GM12864 (cell line): Measurements from ENCODE around the gene KCNJ12.

ENCODE experiments used
- DNase-seq: peaks from one replicate; pipeline ENCODE4 v3.0.0-alpha.2; 2011; ENCODE audit warnings: low read depth
- H3K4me3 ChIP-seq: 2 replicates; pipeline ENCODE4 v1.5.1; 2011; ENCODE audit warnings: mild to moderate bottlenecking, low read depth, low read length, control low read depth
- TF ChIP-seq, protein P1 (sequence below): IDR thresholded peaks from 2 replicates; pipeline ENCODE4 v1.5.1; 2011; ENCODE audit warnings: low read depth, mild to moderate bottlenecking, moderate library complexity, low read length, control low read depth, inconsistent platforms; ENCODE audit errors: missing control alignments

The KCNJ12 gene

DNA sequence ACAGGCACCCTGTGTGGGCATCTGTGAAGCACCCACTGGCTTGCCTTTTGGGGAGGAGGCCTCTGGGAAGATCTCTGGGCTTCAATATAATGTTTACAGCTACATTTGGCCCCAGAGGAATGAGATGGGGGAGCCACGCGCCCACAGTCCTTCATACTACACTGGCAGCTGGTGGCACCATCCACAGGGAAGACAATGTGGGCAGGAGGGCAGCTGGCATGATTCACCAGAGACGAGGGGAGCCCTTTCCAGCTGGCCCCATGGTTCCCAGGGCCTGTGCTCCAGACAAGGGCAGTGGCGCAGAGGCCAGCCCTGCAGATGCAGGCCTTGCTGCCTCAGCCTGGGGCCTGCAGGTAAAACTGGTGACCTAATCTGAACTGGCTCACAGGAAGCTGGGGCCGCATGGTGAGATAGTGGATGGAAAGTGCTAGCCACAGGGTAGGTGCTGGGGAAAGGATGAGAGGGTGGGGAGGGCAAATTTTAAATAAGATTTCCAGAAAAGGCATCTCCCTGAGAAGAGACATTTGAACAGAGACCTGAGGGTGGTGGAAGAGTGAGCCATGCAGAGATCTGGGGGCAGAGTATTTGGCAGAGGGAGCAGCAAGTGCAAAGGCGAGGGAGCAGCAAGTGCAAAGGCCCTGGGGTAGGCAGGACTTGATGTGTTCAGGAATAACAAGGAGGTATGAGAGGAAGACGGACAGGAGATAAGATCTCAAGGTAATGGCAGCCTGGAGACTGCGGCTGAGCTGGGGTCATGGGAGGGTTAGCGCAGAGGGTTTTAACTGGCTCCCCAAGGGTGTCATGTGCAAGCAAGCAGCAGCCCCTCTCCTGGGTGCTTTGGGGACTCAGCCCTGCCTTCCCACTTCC lies 12.1 kb upstream of the KCNJ12 start:
- no peak overlapping the region for H3K4me3 ChIP-seq
- TF ChIP-seq, protein P1, sequence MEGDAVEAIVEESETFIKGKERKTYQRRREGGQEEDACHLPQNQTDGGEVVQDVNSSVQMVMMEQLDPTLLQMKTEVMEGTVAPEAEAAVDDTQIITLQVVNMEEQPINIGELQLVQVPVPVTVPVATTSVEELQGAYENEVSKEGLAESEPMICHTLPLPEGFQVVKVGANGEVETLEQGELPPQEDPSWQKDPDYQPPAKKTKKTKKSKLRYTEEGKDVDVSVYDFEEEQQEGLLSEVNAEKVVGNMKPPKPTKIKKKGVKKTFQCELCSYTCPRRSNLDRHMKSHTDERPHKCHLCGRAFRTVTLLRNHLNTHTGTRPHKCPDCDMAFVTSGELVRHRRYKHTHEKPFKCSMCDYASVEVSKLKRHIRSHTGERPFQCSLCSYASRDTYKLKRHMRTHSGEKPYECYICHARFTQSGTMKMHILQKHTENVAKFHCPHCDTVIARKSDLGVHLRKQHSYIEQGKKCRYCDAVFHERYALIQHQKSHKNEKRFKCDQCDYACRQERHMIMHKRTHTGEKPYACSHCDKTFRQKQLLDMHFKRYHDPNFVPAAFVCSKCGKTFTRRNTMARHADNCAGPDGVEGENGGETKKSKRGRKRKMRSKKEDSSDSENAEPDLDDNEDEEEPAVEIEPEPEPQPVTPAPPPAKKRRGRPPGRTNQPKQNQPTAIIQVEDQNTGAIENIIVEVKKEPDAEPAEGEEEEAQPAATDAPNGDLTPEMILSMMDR, result no peak
- DNase-seq, result no peak

DNA sequence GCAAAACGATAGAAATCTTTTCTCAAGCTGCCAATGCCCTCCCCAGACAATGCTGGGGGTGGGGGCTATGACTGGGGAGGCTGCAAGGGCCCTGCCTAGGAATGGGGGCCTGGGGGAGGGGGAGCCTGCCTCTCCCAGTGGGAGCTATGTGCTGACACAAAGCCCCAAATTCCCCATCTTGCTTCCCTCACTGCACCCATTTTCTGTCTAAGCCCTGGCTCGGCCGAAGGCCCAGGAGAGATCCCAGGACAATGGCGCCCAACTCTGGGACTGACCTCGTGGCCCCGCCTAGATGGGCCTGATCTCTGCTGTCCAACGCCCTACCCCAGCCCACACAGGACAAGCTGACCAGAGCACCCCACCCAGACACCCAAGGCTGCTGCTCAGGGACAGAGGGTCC lies 11.1 kb upstream of the KCNJ12 start:
- TF ChIP-seq, protein P1, result no peak
- no peak overlapping the region for H3K4me3 ChIP-seq

DNA sequence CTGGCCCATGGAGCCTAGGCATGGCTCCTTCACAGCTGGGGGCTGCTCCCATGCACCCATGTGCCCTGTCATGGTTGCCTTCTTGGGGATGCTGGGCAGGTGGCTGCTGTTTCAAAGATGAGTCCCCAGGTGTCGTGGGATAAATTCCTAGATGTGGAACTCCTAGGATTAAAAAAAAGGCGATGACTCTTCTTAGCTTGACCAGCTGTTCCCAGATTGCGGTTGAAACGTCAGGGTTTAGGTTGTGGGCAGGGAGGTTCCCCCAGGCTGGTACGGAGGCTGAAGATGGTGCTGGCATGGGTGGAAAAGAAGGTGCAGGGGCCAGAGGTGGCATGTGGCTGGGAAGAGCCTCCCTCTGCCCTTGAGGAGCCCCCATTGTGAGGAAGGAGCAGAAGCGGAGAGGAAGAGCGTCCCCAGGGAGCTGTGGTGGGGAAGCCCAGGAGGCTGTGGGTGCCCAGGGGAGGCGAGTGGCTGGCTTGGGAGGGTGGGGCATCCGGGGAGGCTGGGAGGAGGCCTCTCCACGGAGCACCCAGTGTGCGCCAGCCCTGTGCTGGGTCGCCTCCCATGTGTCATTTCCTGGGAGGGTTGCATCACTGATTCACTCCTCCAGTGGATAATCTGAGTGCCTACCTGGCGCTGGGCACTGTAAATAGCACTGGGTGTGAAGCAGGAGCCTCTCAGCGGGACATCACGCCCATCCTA lies 7.5 kb upstream of the KCNJ12 start:
- TF ChIP-seq, protein P1, result no peak

More for the DNA sequence above, 11.1 kb upstream of the KCNJ12 start:
- DNase-seq, result no peak

DNA sequence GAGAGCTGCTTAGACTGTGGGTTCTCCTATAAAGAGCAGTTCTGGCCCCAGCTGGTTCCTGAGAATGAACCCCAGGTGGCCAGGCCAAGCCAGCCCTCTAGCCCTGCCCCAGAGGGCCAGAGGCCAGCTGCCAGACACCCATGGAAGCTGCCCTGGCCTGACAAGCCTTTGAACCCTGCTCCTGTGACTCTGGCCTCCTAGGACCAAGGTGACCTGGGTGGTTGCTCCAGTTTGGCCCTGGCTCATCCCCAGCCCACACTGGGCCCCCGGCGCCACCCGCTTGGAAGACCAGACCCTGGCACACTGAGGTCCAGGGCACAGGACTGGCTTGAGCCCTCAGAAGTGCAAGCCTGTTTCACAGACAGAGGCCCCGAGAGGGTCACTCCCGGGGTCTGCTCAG lies 6.8 kb upstream of the KCNJ12 start:
- no peak for DNase-seq
- TF ChIP-seq, protein P1, result no peak
- H3K4me3 ChIP-seq, result no peak overlapping the region

More for the DNA sequence above, 7.5 kb upstream of the KCNJ12 start:
- no peak for DNase-seq
- no peak overlapping the region for H3K4me3 ChIP-seq

DNA sequence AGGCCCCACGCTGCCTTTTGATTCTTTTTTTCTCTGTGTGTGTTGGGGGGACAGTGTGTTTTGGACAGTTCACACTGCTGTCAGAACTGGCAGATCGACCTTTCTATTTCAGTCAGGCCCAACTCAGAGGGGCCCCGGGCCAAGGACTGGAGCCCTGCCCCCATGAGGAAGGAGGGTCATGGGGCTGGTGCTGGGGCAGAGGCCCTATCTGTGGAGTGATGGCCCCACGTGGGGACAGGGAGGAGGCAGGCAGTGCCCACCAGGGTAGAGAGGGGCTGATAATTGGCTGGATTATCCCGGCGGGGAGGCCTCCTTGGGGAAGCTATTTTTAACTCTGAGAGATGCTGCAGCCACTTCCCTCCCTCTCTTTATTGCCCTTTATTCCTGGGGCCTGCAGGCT lies 5.7 kb upstream of the KCNJ12 start:
- no peak overlapping the region for H3K4me3 ChIP-seq
- TF ChIP-seq, protein P1, result no peak
- DNase-seq, result no peak

DNA sequence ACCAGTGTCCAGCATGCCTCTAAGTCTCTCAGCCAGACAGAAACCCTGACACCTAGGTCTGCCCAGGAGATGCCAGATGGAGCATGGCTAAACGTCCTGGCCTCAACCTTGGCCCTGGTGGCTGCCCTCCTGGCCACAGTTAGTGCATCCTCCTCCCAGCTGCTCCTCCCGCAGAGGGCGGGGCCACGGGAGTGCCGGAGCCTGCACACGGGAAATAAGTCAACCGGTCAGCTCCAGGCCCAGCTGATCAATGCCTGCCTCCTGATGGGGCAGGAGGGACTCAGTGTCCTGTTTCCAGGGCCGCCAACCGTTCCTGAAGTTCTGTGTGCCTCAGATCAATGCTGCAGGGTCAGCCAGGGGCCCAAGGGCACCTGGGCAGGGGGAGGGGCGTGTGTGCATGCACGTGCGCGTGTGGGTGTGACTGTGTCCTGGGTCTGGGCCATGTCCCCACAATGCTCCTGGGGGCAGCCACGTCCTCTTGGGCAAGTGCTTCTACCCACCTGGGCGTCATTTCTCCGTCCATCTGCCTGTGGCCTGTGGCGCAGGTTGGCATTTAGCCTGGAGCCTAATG lies 4.6 kb upstream of the KCNJ12 start:
- TF ChIP-seq, protein P1, result no peak
- H3K4me3 ChIP-seq, result no peak overlapping the region
- DNase-seq, result no peak
